Measurements from ENCODE around the gene HSP90B1. TPM values are rescaled to one million over a fixed set of nuclear protein-coding genes. Genes with fewer than 3 reads are reported as not detected.
A peak's percentile ranks its signal among the peaks of the same experiment; 100 is the strongest.

HSP90B1 gene
- polyA plus RNA-seq, 4 donors = 939 to 1,143 (median 1,038) TPM

DNA sequence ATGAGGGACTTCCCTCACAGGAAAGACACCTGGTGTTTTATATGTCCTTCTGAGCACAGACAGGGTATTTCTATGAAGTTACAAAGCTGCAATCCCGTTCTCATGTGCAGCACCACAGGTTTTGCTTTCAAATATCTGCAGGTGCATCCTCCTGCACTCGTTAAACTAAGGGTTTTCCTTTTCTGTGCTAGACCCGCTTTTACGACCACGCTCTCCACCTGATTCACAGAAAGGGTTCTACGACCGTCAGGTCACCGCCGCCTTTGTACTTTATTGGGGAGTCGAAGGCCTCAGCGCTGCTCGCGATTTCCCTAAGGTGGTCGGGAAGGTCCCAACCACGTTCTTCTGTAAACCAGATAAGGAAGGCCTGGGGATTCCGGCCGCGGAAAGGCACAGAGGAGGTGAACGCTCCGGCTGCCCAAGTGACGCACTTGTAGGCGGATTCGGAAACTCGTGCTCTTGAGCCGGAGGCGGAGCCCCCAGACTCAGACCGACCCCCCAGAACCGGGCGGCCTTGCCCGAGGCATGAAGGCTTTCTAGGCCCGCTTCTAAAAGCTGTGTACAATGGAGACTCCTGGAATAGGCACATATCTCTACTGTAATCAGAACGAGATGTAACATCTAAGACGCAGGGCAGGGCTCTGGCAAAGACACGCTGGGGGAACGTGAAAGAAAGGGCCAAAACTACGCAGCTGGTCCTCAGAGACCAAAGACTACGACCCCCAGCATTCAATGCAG, 995 bp upstream of the HSP90B1 start:
- DNase-seq (ENCODE audit: low read depth in 4 of 4, low spot score in 3 of 4) = peak; percentile 85 to 89 (median 86)

DNA sequence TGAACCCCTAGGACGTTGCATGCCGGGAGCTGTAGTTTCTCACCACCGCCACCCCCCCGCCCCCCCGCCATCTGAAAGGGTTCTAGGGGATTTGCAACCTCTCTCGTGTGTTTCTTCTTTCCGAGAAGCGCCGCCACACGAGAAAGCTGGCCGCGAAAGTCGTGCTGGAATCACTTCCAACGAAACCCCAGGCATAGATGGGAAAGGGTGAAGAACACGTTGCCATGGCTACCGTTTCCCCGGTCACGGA, 501 bp upstream of the HSP90B1 start:
- no peak for DNase-seq (ENCODE audit: low read depth in 4 of 4, low spot score in 3 of 4)

DNA sequence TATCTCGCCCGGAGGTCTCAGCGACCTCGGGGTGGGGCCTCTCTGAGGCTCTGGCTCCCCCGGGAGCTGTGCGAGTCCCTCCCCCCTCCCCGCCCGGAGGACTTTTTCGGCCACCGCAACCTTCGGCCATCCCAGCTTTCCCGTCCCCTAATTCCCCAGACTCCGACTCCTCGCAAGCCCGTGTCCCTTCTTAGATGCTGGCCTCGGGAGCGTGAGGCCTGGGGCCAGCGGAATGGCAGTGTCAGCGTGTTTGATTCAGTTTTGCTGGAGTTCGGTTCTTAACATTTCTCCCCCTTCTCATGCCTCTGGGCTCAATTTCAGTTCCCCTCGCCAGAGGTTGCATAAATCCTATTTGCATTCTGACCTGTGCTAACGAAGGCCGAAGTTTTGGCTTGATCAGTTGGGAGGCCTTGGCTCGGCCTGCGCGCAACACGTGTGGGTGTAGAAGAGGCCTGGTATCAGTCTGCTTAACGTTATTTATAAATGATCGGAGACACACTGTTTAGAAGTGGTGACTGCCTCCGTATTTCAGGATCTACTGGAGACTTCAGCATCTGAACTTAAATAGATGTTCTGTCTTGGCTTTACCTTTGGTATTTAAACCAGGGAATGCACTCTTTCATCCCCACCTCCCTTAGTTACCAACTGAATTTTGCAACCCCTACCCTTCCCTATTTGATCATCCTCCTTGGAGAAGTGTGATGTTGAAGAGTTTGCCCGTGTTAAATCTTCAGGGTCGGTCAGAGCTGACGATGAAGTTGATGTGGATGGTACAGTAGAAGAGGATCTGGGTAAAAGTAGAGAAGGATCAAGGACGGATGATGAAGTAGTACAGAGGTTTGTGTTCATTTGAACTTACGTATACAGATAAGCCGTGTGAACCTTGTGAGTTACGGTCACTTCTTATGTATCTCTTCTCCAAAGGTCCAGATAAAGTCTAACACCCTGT, 851 bp downstream of the HSP90B1 start:
- peak in 3 of 4 donors; percentile 23 to 40 (median 35) for DNase-seq (ENCODE audit: low read depth in 4 of 4, low spot score in 3 of 4)

DNA sequence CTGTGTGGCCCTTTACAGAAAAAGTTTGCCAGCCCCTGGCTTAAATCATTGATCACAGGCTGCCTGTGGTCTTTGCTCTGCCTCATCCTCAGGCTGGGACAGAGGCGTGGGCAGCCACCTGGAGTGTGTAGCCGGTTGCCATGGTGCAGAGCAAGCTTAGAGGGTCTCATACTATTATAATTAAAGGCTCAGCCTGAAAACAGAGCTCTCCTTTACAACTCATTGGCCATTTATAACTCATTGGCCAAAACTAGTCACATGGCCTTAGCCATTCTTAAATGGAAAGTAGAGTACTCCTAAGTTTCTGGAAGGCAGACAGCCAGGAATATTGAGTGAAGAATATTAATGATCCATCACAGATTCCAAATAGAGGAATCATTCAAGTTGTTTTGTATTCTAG, 3.0 kb downstream of the HSP90B1 start:
- DNase-seq (ENCODE audit: low read depth in 4 of 4, low spot score in 3 of 4) = no peak

DNA sequence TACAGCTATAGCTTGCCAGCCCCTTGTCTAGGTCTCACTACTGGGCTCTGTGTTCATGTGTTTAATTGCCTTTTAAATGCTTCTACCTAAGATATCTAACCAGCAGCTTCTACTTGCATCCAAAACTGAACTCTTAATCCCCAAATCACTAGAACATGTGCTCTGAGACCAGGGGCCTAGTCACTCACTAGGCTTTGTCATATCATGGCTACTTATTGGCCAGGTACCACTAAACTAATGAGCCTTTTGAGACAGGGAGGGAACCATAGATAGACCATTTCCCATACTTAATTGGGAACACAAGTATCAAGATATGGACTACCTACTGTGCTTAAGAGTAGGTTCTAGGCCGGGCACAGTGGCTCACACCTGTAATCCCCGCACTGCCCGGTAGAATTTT, 6.5 kb downstream of the HSP90B1 start:
- no peak for DNase-seq (ENCODE audit: low read depth in 4 of 4, low spot score in 3 of 4)

DNA sequence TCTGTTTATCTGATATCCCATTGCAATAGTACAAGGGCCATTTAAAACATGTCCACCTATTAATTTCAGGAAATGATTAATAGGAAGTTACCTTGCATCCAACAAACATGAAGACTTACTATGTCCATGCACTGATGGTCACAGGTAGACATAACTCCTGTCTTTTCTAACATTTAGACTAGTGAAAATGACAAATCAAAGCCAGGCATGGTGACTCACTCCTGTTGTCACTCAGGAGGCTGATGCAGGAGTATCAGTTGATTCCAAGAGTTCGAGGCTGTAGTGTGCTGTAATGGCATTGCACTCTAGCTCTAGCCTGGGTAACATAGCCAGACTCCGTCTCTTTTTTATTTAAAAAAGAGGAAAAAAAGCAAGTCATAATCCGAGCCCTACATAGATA, 14.8 kb downstream of the HSP90B1 start:
- no peak for DNase-seq (ENCODE audit: low read depth in 4 of 4, low spot score in 3 of 4)

DNA sequence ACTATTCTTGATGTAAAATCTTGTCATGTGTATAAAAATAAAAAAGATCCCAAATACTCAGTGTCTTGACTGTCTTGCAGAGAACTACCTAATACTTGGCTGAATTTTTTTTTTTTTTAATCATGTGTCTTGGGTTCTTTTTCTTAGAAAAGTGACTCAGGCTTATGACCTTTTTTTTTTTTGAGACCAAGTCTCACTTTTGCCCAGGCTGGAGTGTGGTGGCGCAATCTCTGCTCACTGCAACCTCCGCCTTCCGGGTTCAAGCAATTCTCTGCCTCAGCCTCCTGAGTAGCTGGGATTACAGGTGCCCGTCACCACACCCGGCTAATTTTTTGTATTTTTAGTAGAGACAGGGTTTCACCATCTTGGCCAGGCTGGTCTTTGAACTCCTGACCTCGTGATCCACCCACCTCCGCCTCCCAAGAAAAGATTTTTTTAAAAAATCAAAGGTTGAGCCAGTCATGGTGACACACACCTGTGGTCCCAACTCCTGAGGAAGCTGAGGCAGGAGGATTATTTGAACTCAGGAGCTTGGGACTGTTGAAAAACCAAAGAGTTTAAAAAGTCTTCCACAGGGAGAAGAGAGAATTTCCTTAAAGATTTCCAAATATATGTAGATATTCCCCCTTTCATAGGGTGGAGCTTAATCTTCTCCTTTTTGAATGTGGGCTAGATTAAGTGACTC, 17.8 kb downstream of the HSP90B1 start:
- no peak for DNase-seq (ENCODE audit: low read depth in 4 of 4, low spot score in 3 of 4)

DNA sequence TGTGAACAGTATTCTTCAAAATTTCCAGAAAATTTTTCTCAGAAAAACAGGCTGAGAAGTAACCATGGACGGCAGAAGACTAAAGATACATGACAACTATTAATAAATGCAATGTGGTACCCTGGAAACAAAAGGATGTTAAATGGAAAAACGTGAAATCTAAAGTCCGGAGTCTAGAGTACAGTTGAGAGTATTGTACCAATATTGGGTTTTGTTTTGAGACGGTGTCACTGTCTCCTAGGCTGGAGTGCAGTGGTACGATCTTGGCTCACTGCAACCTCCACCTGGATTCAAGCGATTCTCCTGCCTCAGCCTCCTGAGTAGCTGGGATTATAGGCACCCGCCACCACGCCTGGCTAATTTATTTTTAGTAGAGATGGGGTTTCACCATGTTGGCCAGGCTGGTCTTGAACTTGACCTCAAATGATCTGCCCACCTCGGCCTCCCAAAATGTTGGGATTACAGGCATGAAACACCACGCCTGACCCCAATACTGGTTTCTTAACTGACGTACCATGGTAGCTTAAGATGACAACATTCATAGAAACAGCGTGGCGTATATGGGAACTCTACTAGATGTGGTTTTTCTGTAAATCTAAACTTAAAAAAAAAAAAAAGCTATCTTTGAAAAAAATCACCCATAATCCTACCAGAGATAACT, 18.7 kb downstream of the HSP90B1 start:
- DNase-seq (ENCODE audit: low read depth in 4 of 4, low spot score in 3 of 4) = no peak

DNA sequence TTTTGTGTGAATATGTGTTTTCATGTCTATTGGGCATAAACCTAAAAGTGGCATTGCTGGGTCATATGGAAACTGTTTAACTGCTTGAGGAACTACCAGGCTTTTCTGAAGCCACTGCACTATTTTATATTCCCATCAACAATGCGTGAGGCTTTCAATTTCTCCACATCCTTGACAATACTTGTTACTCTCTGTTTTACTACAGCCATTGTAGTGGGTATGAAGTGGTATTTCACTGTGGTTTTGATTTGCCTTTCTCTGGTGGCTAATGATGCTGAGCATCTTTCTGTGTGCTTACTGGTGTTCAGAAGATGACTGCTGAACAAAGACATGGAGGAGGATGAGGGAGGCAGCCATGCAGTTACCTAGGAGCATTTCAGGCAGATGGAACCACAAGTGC, 22.3 kb downstream of the HSP90B1 start:
- no peak for DNase-seq (ENCODE audit: low read depth in 4 of 4, low spot score in 3 of 4)

DNA sequence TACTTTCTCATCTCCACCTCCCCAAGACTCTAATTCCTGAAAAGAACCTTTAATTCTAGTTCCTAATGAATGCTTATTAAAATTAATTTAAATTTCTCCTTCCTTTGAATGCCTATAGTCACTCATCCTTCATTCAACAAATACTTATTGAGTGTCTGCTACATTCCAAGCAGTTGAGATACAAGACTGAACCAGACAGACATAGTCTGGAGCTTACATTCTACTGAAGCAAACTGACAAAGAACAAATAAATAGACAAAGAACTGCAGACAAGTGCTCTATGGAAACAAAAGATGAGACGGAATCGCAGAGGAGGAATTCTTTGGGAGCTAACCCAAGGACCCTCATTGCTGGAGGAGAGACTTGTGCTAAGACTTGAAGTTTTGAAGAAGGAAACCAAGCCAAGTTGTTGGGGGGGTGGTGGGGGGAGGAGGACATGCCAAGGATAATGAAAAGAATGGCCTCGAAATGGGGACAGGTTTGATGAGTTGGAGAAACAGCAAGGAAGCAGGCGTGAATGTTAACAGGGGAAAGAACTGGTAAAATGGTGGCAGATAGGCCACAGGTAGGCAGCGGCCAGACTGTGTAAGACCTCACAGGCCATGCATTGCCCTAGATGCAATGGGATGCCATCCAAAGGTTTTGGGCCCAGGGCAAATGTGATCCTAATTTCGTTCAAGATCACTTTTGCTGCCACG, 25.8 kb downstream of the HSP90B1 start:
- DNase-seq (ENCODE audit: low read depth in 4 of 4, low spot score in 3 of 4) = no peak

DNA sequence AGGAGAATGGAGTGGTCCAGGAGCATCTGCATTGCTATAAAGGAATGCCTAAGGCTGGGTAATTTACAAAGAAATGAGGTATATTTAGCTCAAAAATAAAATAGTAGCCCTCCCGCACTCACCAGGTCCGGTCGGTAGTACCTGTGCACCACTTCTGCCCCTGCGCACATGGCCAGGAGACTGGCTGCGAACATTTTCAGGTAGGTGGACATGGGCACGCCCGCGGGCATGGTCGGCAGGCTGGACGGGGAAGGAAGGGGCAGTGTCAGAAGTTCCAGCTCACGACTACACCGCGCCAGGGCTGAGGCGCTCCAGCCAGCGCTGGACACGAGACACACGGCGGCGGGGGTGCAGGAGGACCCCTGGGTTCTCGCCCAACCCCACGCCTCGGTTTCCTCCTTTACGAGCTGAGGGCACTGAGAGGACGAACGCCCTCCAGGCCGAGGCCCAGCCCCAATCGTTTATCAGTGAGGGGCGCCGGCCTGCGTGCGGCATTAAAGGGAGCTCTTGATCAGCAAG, 26.4 kb downstream of the HSP90B1 start:
- DNase-seq (ENCODE audit: low read depth in 4 of 4, low spot score in 3 of 4) = peak in 1 of 4 donors; percentile 8

DNA sequence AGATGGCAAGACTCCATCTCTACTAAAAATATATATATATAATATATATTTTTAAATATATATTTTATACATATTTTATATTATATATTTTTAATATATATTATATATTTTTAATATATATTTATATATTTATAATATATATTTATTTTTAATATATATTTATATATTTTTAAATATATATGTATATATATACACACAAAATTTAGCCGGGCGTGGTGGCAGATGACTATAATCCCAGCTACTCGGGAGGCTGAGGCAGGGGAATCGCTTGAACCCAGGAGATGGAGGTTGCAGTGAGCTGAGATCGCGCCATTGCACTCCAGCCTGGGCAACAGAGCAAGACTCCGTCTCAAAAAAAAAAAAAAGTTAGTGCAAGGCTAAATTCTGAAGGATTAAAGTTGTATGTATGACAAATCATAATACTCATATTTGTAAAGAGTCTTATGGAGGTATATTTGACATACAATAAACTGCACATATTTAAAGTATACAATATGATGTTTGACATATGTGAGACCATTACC, 27.7 kb downstream of the HSP90B1 start:
- DNase-seq (ENCODE audit: low read depth in 4 of 4, low spot score in 3 of 4) = no peak

DNA sequence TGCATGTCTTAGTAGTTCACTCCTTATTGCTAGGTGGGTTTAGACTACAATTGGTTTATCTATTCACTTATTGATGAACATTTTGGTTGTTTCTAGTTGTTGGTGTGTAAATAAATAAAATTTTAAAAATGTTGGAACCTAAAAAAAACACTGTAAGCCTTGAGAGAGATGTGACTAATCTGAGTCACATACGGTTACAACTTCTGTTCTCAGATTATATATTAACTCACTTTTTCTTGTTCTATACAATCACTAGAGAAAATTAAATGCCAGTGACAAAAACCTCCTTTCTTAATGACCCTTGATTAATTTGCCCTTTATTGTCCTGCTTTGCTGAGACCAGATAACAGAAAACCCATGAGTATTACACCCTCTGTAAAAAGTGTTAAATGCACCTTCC, 28.4 kb downstream of the HSP90B1 start:
- DNase-seq (ENCODE audit: low read depth in 4 of 4, low spot score in 3 of 4) = no peak

DNA sequence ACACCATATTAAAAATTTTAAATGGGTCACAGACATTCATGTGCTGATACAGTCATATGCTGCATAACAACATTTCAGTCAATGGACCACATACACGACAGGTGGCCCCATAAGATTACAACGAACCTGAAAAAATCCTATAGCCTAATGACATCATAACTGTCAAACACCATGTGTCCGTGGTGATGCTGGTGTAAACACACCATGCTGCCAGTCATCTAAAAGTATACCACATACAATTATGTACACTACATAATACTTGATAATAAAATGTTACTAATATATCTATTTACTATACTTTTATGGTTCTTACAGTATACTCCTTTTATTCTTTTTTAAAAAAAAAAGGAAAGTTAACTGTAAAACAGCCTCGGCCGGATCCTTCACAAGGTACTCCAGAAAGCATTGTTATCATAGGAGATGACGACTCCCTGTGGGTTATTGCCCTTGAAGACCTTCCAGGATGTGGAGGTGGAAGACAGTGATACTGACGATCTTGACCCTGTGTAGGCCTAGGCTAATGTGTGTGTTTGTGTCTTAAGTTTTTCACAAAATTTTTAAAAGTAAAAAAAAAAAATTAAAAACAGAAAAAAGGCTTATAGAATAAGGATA, 30.5 kb downstream of the HSP90B1 start:
- DNase-seq (ENCODE audit: low read depth in 4 of 4, low spot score in 3 of 4) = no peak

DNA sequence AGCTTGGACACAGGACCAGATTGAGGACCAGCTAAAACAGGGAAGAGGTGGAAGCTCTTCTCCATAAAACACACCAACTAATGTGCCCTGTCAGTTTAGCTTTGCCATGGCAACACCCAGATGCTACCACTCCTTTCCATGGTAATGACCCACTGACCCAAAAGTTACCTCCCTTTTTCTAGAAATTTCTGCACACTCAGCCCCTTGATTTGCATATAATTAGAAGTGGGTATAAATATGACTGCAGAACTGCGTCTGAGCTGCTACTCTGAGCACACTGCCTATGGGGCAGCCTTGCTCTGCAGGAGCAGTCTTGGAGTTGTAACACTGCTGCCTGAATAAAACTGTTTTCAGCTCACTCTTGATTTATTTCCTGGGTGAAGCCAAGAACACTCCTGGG, 32.3 kb downstream of the HSP90B1 start:
- DNase-seq (ENCODE audit: low read depth in 4 of 4, low spot score in 3 of 4) = no peak

DNA sequence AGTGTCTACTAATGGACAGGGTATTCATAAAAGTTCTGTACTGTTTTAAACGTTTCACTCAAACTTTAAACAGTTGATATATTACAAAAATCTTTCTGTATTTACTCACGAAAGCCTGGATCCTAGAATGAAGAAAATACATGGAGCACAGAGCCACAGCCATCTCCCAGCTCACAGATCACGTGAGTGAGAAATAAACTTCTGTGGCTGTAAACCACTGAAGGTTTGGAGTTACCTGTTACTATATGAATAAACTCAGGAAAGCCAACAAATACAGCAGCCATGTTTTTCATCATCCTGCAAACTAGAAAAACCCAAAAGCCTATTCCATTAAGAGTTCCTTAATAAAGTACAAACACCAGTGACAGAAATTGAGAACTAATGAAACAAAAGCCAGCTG, 34.6 kb downstream of the HSP90B1 start:
- no peak for DNase-seq (ENCODE audit: low read depth in 4 of 4, low spot score in 3 of 4)

DNA sequence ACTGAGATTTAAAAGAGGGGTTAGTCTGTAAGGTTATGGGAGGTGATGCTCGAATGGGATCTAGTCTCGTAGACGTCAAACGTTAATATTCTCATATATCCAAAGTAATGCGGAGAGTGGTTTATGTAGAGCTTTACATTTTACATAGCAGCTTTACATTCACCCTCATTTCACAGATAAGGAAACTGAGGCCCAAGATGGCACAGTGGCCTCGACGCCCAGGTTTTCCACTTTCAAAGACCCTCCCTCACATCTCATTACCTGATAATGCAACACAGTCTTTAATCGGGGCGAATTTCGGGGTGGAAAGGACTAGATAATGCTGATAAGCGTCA, 35.0 kb downstream of the HSP90B1 start:
- DNase-seq (ENCODE audit: low read depth in 4 of 4, low spot score in 3 of 4) = no peak

DNA sequence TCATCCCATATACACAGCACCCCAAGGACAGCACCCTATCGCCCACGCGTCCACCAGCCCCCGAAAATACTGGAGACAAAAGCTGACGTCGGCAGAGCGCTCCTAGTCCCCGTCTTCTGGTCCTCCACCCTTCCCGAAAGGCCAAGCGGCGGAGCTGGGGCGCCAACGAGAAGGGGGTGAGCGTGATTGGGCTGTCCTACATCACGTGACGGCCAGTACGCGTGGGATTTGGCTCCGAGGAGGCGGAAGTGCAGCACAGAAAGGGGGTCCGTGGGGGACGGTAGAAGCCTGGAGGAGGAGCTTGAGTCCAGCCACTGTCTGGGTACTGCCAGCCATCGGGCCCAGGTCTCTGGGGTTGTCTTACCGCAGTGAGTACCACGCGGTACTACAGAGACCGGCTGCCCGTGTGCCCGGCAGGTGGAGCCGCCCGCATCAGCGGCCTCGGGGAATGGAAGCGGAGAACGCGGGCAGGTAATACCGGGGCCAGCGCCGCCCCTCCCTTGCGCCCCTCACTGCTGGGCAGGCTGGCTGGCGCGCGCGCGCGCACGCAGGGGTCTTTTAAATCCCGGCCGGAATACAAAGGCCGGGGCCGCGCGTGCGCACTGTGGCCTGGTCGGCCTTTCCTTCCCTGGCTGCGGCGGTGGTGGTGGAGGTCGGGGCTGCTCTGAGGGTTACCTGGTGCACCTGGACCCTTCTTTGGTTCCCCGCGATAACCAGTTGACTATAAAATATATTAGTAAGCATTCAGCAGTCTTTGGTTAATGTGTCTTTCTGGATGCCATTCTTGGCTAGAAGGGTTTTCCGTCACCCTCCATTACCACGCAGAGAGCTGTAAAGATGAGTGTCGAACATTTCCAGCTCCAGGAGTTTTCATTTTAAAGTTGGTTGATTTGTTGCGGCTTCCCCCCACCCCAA, 35.6 kb downstream of the HSP90B1 start, which contains the start of gene TDG:
TSS of gene TDG (plus strand) at position 283 of the 915 bp plus-strand sequence. CDS start at position 449, 166 bp downstream.
- peak; percentile 95 to 99 (median 97) for DNase-seq (ENCODE audit: low read depth in 4 of 4, low spot score in 3 of 4)
